ENCODE measurements around the gene DDX43. TPM values are rescaled to one million over a fixed set of nuclear protein-coding genes. Genes with fewer than 3 reads are reported as not detected.
A peak's percentile ranks its signal among the peaks of the same experiment; 100 is the strongest.

DDX43 gene
- total RNA-seq, 1 experiment from 2014 or later = 0.68 TPM

- TF ChIP-seq ZNF232 (CRISPR knock-in tag; IDR thresholded peaks at IDR 0.05) (peak; percentile 94; the same call in 1 of the 2 replicates), ZNF423 (CRISPR knock-in tag; IDR thresholded peaks at IDR 0.05) (no peak), JAZF1 (CRISPR knock-in tag; IDR thresholded peaks at IDR 0.05) (no peak), ZBTB21 (CRISPR knock-in tag; IDR thresholded peaks at IDR 0.05; ENCODE audit: borderline replicate concordance) (peak; percentile 82), ETV6 (CRISPR knock-in tag; IDR thresholded peaks at IDR 0.05) (peak; percentile 98), CREM (CRISPR knock-in tag; IDR thresholded peaks at IDR 0.05) (peak; percentile 82; the same call in 1 of the 2 replicates), RELA (CRISPR knock-in tag; IDR thresholded peaks at IDR 0.05; ENCODE audit: borderline replicate concordance) (no peak), CTCF (IDR thresholded peaks at IDR 0.05) (no peak), USF1 (CRISPR knock-in tag; IDR thresholded peaks at IDR 0.05) (peak; percentile 76), MYBL2 (CRISPR knock-in tag; IDR thresholded peaks at IDR 0.05) (peak; percentile 80), TEAD4 (CRISPR knock-in tag; IDR thresholded peaks at IDR 0.05) (0 out of 2 replicates have a peak, but pooled peaks have one; percentile 6), PRDM15 (CRISPR knock-in tag; IDR thresholded peaks at IDR 0.05) (peak; percentile 26; the same call in 1 of the 2 replicates), SP1 (CRISPR knock-in tag; conservative IDR thresholded peaks at IDR 0.05) (peak; percentile 50; the same call in 1 of the 2 replicates), ZMAT4 (CRISPR knock-in tag; IDR thresholded peaks at IDR 0.05) (no peak), GABPB1 (CRISPR knock-in tag; IDR thresholded peaks at IDR 0.05) (no peak), NFYB (CRISPR knock-in tag; conservative IDR thresholded peaks at IDR 0.05; ENCODE audit: low read depth) (no peak; the same call in 1 of the 2 replicates), PRRX2 (CRISPR knock-in tag; IDR thresholded peaks at IDR 0.05) (no peak), FOXK1 (CRISPR knock-in tag; IDR thresholded peaks at IDR 0.05) (peak; percentile 94), ZNF416 (CRISPR knock-in tag; IDR thresholded peaks at IDR 0.05) (no peak), AFF4 (CRISPR knock-in tag; IDR thresholded peaks at IDR 0.05; ENCODE audit: borderline replicate concordance) (peak; percentile 67), OVOL2 (CRISPR knock-in tag; IDR thresholded peaks at IDR 0.05; ENCODE audit: borderline replicate concordance) (no peak), E2F1 (CRISPR knock-in tag; IDR thresholded peaks at IDR 0.05) (peak; percentile 90), ATF3 (CRISPR knock-in tag; conservative IDR thresholded peaks at IDR 0.05) (no peak), USF2 (CRISPR knock-in tag; IDR thresholded peaks at IDR 0.05) (peak; percentile 57), CDX4 (CRISPR knock-in tag; IDR thresholded peaks at IDR 0.05; ENCODE audit: borderline replicate concordance) (no peak)
These were observed 56.8 kb downstream of the DDX43 start (continued) for GRCh38 chr6:73451223-73452106.

Data from WTC11 (cell line).